ENCODE measurements around the gene TRAPPC6A. TPM values are rescaled to one million over a fixed set of nuclear protein-coding genes. Genes with fewer than 3 reads are reported as not detected.
A peak's percentile ranks its signal among the peaks of the same experiment; 100 is the strongest.

The TRAPPC6A gene
- total and polyA plus RNA-seq, 9 of the 15 experiments (the other 6 are each of a cell fraction or from before 2014, with no cell fraction given), result 0.82 to 23.6 (median 11.6) TPM

DNA sequence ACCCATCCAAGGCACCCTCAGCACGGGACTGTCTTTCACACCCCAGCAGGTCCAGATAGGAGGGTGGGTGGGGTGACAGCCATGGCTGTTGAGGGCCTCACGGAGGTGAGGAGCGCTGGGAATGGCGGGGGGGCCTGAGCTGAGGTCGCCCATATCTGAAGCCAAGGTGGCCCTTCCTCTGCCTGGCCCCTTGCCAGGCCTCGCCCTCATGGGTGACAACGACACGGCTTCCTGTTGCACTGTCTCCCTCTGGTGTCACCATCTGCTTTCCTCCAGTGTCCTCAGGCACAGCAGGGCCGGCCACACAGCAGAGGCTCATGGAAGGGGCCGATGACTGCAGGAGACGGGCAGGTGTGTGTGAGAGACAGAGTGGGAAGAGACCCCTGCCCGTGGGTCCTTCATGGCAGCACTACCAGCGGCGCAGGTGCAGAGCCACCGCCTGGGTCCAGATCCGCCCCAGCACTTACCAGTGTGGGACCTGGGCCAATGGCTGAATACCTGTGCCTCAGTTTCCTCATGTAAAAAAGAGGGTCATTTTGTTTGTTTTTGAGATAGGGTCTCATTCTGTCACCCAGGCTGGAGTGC is 9.2 kb downstream of the TRAPPC6A start (continued):
- TF ChIP-seq MYNN (IDR thresholded peaks at IDR 0.05), result peak; percentile 18; the same call in 1 of the 2 replicates
- no peak for TF ChIP-seq MYNN (CRISPR knock-in tag; IDR thresholded peaks at IDR 0.05)
- TF ChIP-seq ZNF407 (IDR thresholded peaks at IDR 0.05; ENCODE audit: low read depth), result no peak
- TF ChIP-seq, protein P1, sequence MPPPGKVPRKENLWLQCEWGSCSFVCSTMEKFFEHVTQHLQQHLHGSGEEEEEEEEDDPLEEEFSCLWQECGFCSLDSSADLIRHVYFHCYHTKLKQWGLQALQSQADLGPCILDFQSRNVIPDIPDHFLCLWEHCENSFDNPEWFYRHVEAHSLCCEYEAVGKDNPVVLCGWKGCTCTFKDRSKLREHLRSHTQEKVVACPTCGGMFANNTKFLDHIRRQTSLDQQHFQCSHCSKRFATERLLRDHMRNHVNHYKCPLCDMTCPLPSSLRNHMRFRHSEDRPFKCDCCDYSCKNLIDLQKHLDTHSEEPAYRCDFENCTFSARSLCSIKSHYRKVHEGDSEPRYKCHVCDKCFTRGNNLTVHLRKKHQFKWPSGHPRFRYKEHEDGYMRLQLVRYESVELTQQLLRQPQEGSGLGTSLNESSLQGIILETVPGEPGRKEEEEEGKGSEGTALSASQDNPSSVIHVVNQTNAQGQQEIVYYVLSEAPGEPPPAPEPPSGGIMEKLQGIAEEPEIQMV (tag; conservative IDR thresholded peaks at IDR 0.05; ENCODE audit: low read depth), result no peak
- 0 out of 2 replicates have a peak, but pooled peaks have one; percentile 24 for TF ChIP-seq ETV1 (tag; conservative IDR thresholded peaks at IDR 0.05; ENCODE audit: low read depth)
- TF ChIP-seq CC2D1A (IDR thresholded peaks at IDR 0.05), result no peak
- no peak for TF ChIP-seq ADNP (tag; IDR thresholded peaks at IDR 0.05)
- no peak for TF ChIP-seq ZNF655 (CRISPR knock-in tag; IDR thresholded peaks at IDR 0.05)
- no peak for TF ChIP-seq PRPF4 (IDR thresholded peaks at IDR 0.05; ENCODE audit: insufficient read depth, low read depth, low read length, poor library complexity, severe bottlenecking)
- no peak for TF ChIP-seq NFXL1 (CRISPR knock-in tag; IDR thresholded peaks at IDR 0.05)
- no peak for TF ChIP-seq ZNF347 (CRISPR knock-in tag; IDR thresholded peaks at IDR 0.05; ENCODE audit: low read depth)
- TF ChIP-seq BRF1 (IDR thresholded peaks at IDR 0.05; ENCODE audit: borderline replicate concordance, extremely low read depth, insufficient read length), result no peak
- no peak for TF ChIP-seq MEF2A (IDR thresholded peaks at IDR 0.05; ENCODE audit: control insufficient read depth, low read depth, low read length)
- TF ChIP-seq SAFB2 (IDR thresholded peaks at IDR 0.05; ENCODE audit: borderline replicate concordance, low read depth, low read length, severe bottlenecking), result no peak
- no peak for TF ChIP-seq ZNF445 (CRISPR knock-in tag; IDR thresholded peaks at IDR 0.05; ENCODE audit: low read depth)
- no peak for TF ChIP-seq DIDO1 (tag; IDR thresholded peaks at IDR 0.05; ENCODE audit: low read depth)
- no peak for TF ChIP-seq ATF4 (CRISPR knock-in tag; IDR thresholded peaks at IDR 0.05)

Data from K562 (cell line).